SK-N-MC (cell line): ENCODE results near the gene ETV3.

Source experiments
- EZH2 ChIP-seq: fragments of 200-600 bp; sonication (generic); IDR thresholded peaks from one replicate; pipeline ENCODE4 v1.6.1; 2017; ENCODE audit warnings: antibody characterized with exemption
- FOXP2 ChIP-seq: optimal IDR thresholded peaks from 2 replicates; pipeline ENCODE3; 2011; ENCODE audit warnings: mild to moderate bottlenecking, moderate library complexity; ENCODE audit not compliant: insufficient read depth; ENCODE audit errors: extremely low read length, control extremely low read depth
- POLR2AphosphoS5 ChIP-seq: IDR thresholded peaks from 2 replicates; pipeline ENCODE4 v1.6.1; 2012; ENCODE audit warnings: mild to moderate bottlenecking, low read depth, low read length, borderline replicate concordance

GRCh38 chr1:157150631-157151030 lies 12.4 kb upstream of the ETV3 start:
- TF ChIP-seq EZH2 (no peak), POLR2AphosphoS5 (no peak), FOXP2 (no peak)
